Naive thymus-derived CD4-positive, alpha-beta T cell (primary cell): Measurements from ENCODE around the gene KRT8. TPM values are rescaled to one million over a fixed set of nuclear protein-coding genes. Genes with fewer than 3 reads are reported as not detected.

Experiments
- polyA plus RNA-seq, 2 donors: library from polyadenylated mRNA; unstranded; fragments of 300-500 nt; fragmentation: Illumina TruSeq; gene quantifications; one replicate each; pipeline ENCODE4 v1.2.3, GENCODE V29; 2021
- total RNA-seq, 6 experiments: library from RNA in 5 of 6; stranded (reverse) in 5 of 6; gene quantifications; 1 replicate in 5 of 6; 2 replicates in 1 of 6; pipeline ENCODE4 v1.2.3 and lab custom pipeline; 2021 to 2026

KRT8 gene
- total and polyA plus RNA-seq, 7 experiments from 2014 or later: 0.09 to 0.62 (median 0.56) TPM; not detected in 2

Other genes with a start within 250 kb of the KRT8 start
- gene KRT1, start 224.7 kb downstream of the KRT8 start, total RNA-seq: 1 to 10 TPM in 2 of 5 experiments, under 1 TPM in 1, not detected in 2; 0.27 to 5.6 (median 2.3) TPM
- 1 to 10 TPM; 5.2 to 9.4 TPM for gene KRT1, start 224.7 kb downstream of the KRT8 start, polyA plus RNA-seq
- gene KRT77, start 201.6 kb downstream of the KRT8 start, total RNA-seq: under 1 TPM in 2 of 5 experiments, not detected in 3; 0.11 to 0.13 TPM
- under 1 TPM; 0.08 to 0.10 TPM for gene KRT77, start 201.6 kb downstream of the KRT8 start, polyA plus RNA-seq
- not detected for gene KRT76, start 127.7 kb downstream of the KRT8 start, total RNA-seq
- not detected for gene KRT76, start 127.7 kb downstream of the KRT8 start, polyA plus RNA-seq
- gene KRT3, start 109.0 kb downstream of the KRT8 start, total RNA-seq: not detected
- not detected for gene KRT3, start 109.0 kb downstream of the KRT8 start, polyA plus RNA-seq
- not detected for gene KRT4, start 91.0 kb downstream of the KRT8 start, total RNA-seq
- not detected for gene KRT4, start 91.0 kb downstream of the KRT8 start, polyA plus RNA-seq
- gene KRT79, start 70.8 kb downstream of the KRT8 start, total RNA-seq: not detected
- not detected for gene KRT79, start 70.8 kb downstream of the KRT8 start, polyA plus RNA-seq
- not detected for gene KRT78, start 56.1 kb downstream of the KRT8 start, total RNA-seq
- not detected for gene KRT78, start 56.1 kb downstream of the KRT8 start, polyA plus RNA-seq
- gene KRT18, start 44.0 kb upstream of the KRT8 start, total RNA-seq: 10 to 100 TPM in 3 of 5 experiments, 1 to 10 TPM in 1, under 1 TPM in 1; 0.46 to 12.0 (median 10.1) TPM
- gene KRT18, start 44.0 kb upstream of the KRT8 start, polyA plus RNA-seq: 10 to 100 TPM; 14.1 to 23.1 TPM
- 100 to 1,000 TPM; 380 to 919 (median 833) TPM for gene EIF4B, start 101.4 kb upstream of the KRT8 start, total RNA-seq
- 100 to 1,000 TPM; 134 to 145 TPM for gene EIF4B, start 101.4 kb upstream of the KRT8 start, polyA plus RNA-seq
- 1 to 10 TPM in 4 of 5 experiments, under 1 TPM in 1; 0.73 to 4.4 (median 2.5) TPM for gene TNS2, start 145.0 kb upstream of the KRT8 start, total RNA-seq
- under 1 TPM; 0.26 to 0.30 TPM for gene TNS2, start 145.0 kb upstream of the KRT8 start, polyA plus RNA-seq
- 10 to 100 TPM; 33.0 to 48.0 (median 36.4) TPM for gene SPRYD3, start 174.3 kb upstream of the KRT8 start, total RNA-seq
- gene SPRYD3, start 174.3 kb upstream of the KRT8 start, polyA plus RNA-seq: 10 to 100 TPM; 48.5 to 57.6 TPM
- gene IGFBP6, start 192.6 kb upstream of the KRT8 start, total RNA-seq: under 1 TPM in 3 of 5 experiments, not detected in 2; 0.34 to 0.56 (median 0.54) TPM
- gene IGFBP6, start 192.6 kb upstream of the KRT8 start, polyA plus RNA-seq: under 1 TPM; 0.41 to 0.81 TPM
- under 1 TPM in 4 of 5 experiments, not detected in 1; 0.35 to 0.69 (median 0.51) TPM for gene SOAT2, start 198.4 kb upstream of the KRT8 start, total RNA-seq
- under 1 TPM in 1 of 2 donors, not detected in 1; 0.31 TPM for gene SOAT2, start 198.4 kb upstream of the KRT8 start, polyA plus RNA-seq